RWPE1 (cell line): ENCODE data around the gene C10orf143.
A peak's percentile ranks its signal among the peaks of the same experiment; 100 is the strongest.

Source experiments
- CTCF ChIA-PET: fragments of 350-600 bp; sonication (Branson Sonifier 250); formaldehyde crosslinking; extraction: SDS; loops from one replicate; lab custom pipeline; 2021; lab: Yijun Ruan, JAX
- POLR2A ChIA-PET: fragments of 400-600 bp; formaldehyde crosslinking; extraction: SDS; loops from one replicate; lab custom pipeline; 2020; ENCODE audit warnings: antibody characterized with exemption; ENCODE audit not compliant: low non-redundant PET; lab: Yijun Ruan, JAX
- DNase-seq: peaks from one replicate; pipeline ENCODE4 v3.0.0; 2012; ENCODE audit warnings: low spot score
- H3K27ac ChIP-seq: fragments of 450-650 bp; 2 replicates; pipeline ENCODE4 v1.5.1; 2017
- CTCF ChIP-seq: fragments of 450-650 bp; conservative IDR thresholded peaks from 2 replicates; pipeline ENCODE4 v1.5.1; 2017; ENCODE audit warnings: low read depth, mild to moderate bottlenecking

Gene C10orf143

GRCh38 chr10:130074639-130075038 is 36.0 kb downstream of the C10orf143 start:
- ChIA-PET CTCF (no interaction called here), POLR2A (no interaction called here)
- DNase-seq = peak; percentile 12
- no peak overlapping the region for H3K27ac ChIP-seq
- no peak for TF ChIP-seq CTCF

- CTCF ChIA-PET = no interaction called here
- TF ChIP-seq CTCF = no peak
- POLR2A ChIA-PET = no interaction called here
- no peak overlapping the region for H3K27ac ChIP-seq
- no peak for DNase-seq
These were observed 36.7 kb downstream of the C10orf143 start for GRCh38 chr10:130073912-130074311.

- TF ChIP-seq CTCF = no peak
- H3K27ac ChIP-seq = no peak overlapping the region
- no peak for DNase-seq
- POLR2A ChIA-PET = no interaction called here
- CTCF ChIA-PET = no interaction called here
These were observed 38.4 kb downstream of the C10orf143 start for GRCh38 chr10:130072247-130072646.

- POLR2A ChIA-PET = no interaction called here
- DNase-seq = no peak
- no peak overlapping the region for H3K27ac ChIP-seq
- TF ChIP-seq CTCF = no peak
- CTCF ChIA-PET = no interaction called here
These were observed 42.7 kb downstream of the C10orf143 start for GRCh38 chr10:130067893-130068292.

GRCh38 chr10:130066743-130067142 is 43.9 kb downstream of the C10orf143 start:
- no peak for TF ChIP-seq CTCF
- DNase-seq = no peak
- POLR2A ChIA-PET = no interaction called here
- CTCF ChIA-PET = interaction anchor here (0.7 kb wide), 1 partner anchor 102 kb away, joined by 3 read pairs; no protein-coding TSS in a partner anchor
- H3K27ac ChIP-seq = no peak overlapping the region

GRCh38 chr10:130065251-130065650 is 45.4 kb downstream of the C10orf143 start:
- POLR2A ChIA-PET = no interaction called here
- DNase-seq = no peak
- no peak for TF ChIP-seq CTCF
- CTCF ChIA-PET = interaction anchor here (0.6 kb wide), 1 partner anchor 188 kb away, joined by 3 read pairs; no protein-coding TSS in a partner anchor
- no peak overlapping the region for H3K27ac ChIP-seq
